Neuron (in vitro differentiated cells): ENCODE measurements around the gene COA3.

Source experiments
- H2AFZ ChIP-seq: one replicate; pipeline ENCODE4 v1.6.1; 2013; ENCODE audit warnings: low read depth, mild to moderate bottlenecking, inconsistent platforms, low read length, moderate library complexity
- H3K27me3 ChIP-seq: one replicate; pipeline ENCODE4 v1.6.1; 2013; ENCODE audit warnings: low read length; ENCODE audit not compliant: insufficient read depth
- H3K36me3 ChIP-seq: one replicate; pipeline ENCODE4 v1.6.1; 2013; ENCODE audit warnings: low read length; ENCODE audit not compliant: insufficient read depth
- H3K4me1 ChIP-seq: one replicate; pipeline ENCODE4 v1.6.1; 2013; ENCODE audit warnings: low read length; ENCODE audit not compliant: insufficient read depth
- H3K4me3 ChIP-seq: 2 replicates; pipeline ENCODE4 v1.5.1; 2013; ENCODE audit warnings: mild to moderate bottlenecking, low read length, moderate library complexity
- H3K9me3 ChIP-seq: one replicate; pipeline ENCODE4 v1.6.1; 2013; ENCODE audit warnings: low read length

Gene COA3

DNA sequence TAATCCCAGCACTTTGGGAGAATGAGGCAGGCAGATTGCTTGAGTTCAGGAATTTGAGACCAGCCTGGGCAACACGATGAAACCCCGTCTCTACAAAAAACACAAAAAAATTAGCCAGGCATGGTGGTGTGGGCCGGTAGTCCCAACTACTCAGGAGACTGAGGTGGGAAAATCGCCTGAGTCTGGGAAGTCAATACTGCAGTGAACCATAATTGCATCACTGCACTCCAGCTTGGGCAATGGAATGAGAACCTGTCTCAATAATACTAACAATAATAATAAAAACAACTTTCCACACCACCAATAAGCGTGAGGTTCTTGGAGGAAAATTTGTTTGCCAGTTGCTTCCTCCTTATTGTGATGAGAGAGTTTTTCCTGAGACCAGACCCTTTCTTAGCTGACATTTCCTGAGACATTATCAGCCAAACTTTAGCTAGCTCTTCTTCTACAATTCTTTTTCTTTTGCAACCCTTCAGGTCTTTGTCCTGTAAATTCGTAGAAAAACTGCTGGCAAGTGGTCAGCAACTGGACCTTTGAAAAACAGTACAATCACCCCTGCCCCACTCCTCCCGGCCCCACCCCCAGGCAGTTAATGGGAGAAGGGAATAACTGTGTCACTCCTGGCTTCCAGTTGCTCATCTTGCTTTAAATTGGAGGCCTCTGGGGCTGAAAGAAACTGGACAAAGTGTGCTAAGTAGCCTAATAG, 50.1 kb downstream of the COA3 start:
- H3K27me3 ChIP-seq = no peaks in the 10 kb centered on the region
- H3K4me3 ChIP-seq = no peak overlapping the region
- H3K9me3 ChIP-seq = no peaks in the 10 kb centered on the region
- no peak overlapping the region for H2AFZ ChIP-seq
- no peaks in the 10 kb centered on the region for H3K36me3 ChIP-seq
- H3K4me1 ChIP-seq = peaks cover 14% of the 10 kb centered on the region
